PC-3 (cell line): ENCODE results near the gene GNB1. TPM values are rescaled to one million over a fixed set of nuclear protein-coding genes. Genes with fewer than 3 reads are reported as not detected.
A peak's percentile ranks its signal among the peaks of the same experiment; 100 is the strongest.
"Not testable (repeated sequence)": the region's sequence is repeated elsewhere in the genome, so short reads cannot be mapped to it uniquely, and the experiment has no call there.

Experiments used
- ATAC-seq: fragments of 200-7000 bp; cut with Tn5 transposase; 2 replicates; pipeline ENCODE4 v1.9.1; 2020; ENCODE audit warnings: mild to moderate bottlenecking, moderate library complexity
- BruUV-seq: library from RNA; stranded (reverse); fragments of 400-500 nt; replicated peaks from 2 replicates; lab custom pipeline; 2021; lab: Mats Ljungman, UMichigan
- CTCF ChIA-PET: fragments of 300-600 bp; sonication (Branson Sonifier 250); formaldehyde crosslinking; loops from one replicate; lab custom pipeline; 2022; ENCODE audit warnings: antibody characterized with exemption; lab: Charles Lee
- POLR2A ChIA-PET: fragments of 300-600 bp; sonication (Branson Sonifier 250); formaldehyde crosslinking; loops from one replicate; lab custom pipeline; 2022; ENCODE audit warnings: antibody characterized with exemption; ENCODE audit not compliant: unreplicated experiment; lab: Charles Lee
- DNase-seq: peaks from one replicate; pipeline ENCODE4 v3.0.0-alpha.2; 2015
- H2AFZ ChIP-seq: fragments of 300-600 bp; sonication (generic); 2 replicates; pipeline ENCODE4 v1.6.0; 2016; ENCODE audit warnings: antibody characterized with exemption, low read length
- H3F3A ChIP-seq: fragments of 300-600 bp; sonication (generic); one replicate; pipeline ENCODE4 v1.6.0; 2017; ENCODE audit warnings: antibody characterized with exemption, low read length, control low read depth, mild to moderate bottlenecking; ENCODE audit not compliant: unreplicated experiment
- H3K27ac ChIP-seq: fragments of 300-600 bp; sonication (generic); 2 replicates; pipeline ENCODE4 v1.5.1; 2016; ENCODE audit warnings: mild to moderate bottlenecking, low read length
- H3K27me3 ChIP-seq: fragments of 300-600 bp; sonication (generic); 2 replicates; pipeline ENCODE4 v1.6.1; 2016; ENCODE audit warnings: low read length, mixed read lengths
- H3K36me3 ChIP-seq: fragments of 300-600 bp; sonication (generic); 2 replicates; pipeline ENCODE4 v1.6.1; 2016; ENCODE audit warnings: low read depth, mixed run types, low read length, mixed read lengths
- H3K4me1 ChIP-seq: fragments of 300-600 bp; sonication (generic); 2 replicates; pipeline ENCODE4 v1.5.1; 2016; ENCODE audit warnings: low read length; ENCODE audit not compliant: insufficient read depth
- H3K4me2 ChIP-seq: fragments of 300-600 bp; sonication (generic); 2 replicates; pipeline ENCODE4 v1.6.0; 2016; ENCODE audit warnings: low read length
- H3K4me3 ChIP-seq: fragments of 300-600 bp; sonication (generic); 2 replicates; pipeline ENCODE4 v1.5.1; 2016; ENCODE audit warnings: mild to moderate bottlenecking, low read length, mixed read lengths
- H3K79me2 ChIP-seq: fragments of 300-600 bp; sonication (generic); 2 replicates; pipeline ENCODE4 v1.6.1; 2017; ENCODE audit warnings: low read length, mixed read lengths
- H3K9ac ChIP-seq: fragments of 300-600 bp; sonication (generic); 2 replicates; pipeline ENCODE4 v1.6.0; 2016; ENCODE audit warnings: mild to moderate bottlenecking, low read length
- H3K9me2 ChIP-seq: fragments of 300-600 bp; sonication (generic); replicated peaks from 2 replicates; pipeline ENCODE4 v1.6.1; 2016; ENCODE audit warnings: mixed run types, low read length, mixed read lengths
- H3K9me3 ChIP-seq: fragments of 300-600 bp; sonication (generic); 2 replicates; pipeline ENCODE4 v1.6.1; 2016; ENCODE audit warnings: low read length, mixed read lengths
- H4K20me1 ChIP-seq: fragments of 300-600 bp; sonication (generic); 2 replicates; pipeline ENCODE4 v1.6.1; 2016; ENCODE audit warnings: low read length, mixed read lengths
- CTCF ChIP-seq: fragments of 300-600 bp; sonication (generic); conservative IDR thresholded peaks from 2 replicates; pipeline ENCODE4 v1.5.1; 2017; ENCODE audit warnings: antibody characterized with exemption, low read depth, mild to moderate bottlenecking, low read length
- EZH2 ChIP-seq: fragments of 300-600 bp; sonication (generic); IDR thresholded peaks from one replicate; pipeline ENCODE4 v1.6.1; 2017; ENCODE audit warnings: antibody characterized with exemption, mild to moderate bottlenecking, low read length; ENCODE audit not compliant: unreplicated experiment
- EZH2phosphoT487 ChIP-seq: fragments of 300-600 bp; sonication (generic); IDR thresholded peaks from 2 replicates; pipeline ENCODE4 v1.6.1; 2018; ENCODE audit warnings: mild to moderate bottlenecking, antibody characterized with exemption, low read length, borderline replicate concordance
- intact Hi-C: fragments of 100-400 bp; cut with micrococcal nuclease; formaldehyde crosslinking; loops from 2 replicates; pipeline ENCODE4 v1.9.0; 2023
- total RNA-seq: library from RNA; depleted of rRNA; stranded (reverse); fragments of >200 nt; gene quantifications from 2 replicates; pipeline ENCODE4 v1.2.3, GENCODE V29; 2014

Gene GNB1
- total RNA-seq, 1 experiment from 2014 or later: 125 TPM

- Histone ChIP-seq H3K4me2 (peak overlapping the region; percentile 85), H3K36me3 (no peaks in the 10 kb centered on the region), H4K20me1 (peaks cover 51% of the 10 kb centered on the region), H3K9me3 (no peaks in the 10 kb centered on the region), H3K4me3 (peak overlapping the region; percentile 93), H3K9me2 (no peaks in the 10 kb centered on the region), H3F3A (no peaks in the 10 kb centered on the region), H3K27me3 (no peaks in the 10 kb centered on the region), H3K4me1 (peaks cover 37% of the 10 kb centered on the region), H3K9ac (peak overlapping the region; percentile 93), H2AFZ (no peak overlapping the region), H3K79me2 (peaks cover 73% of the 10 kb centered on the region), H3K27ac (peak overlapping the region; percentile 26)
- intact Hi-C loops: loop anchor here (2.0 kb wide), 1 partner anchor 30 kb away; no protein-coding TSS in a partner anchor
- no peak for ATAC-seq
- DNase-seq: no peak
- CTCF ChIA-PET: no interaction called here
- TSS peak; percentile 40 for BruUV-seq
- POLR2A ChIA-PET: interaction anchor here (0.6 kb wide), 1 partner anchor 20 kb away, joined by 3 read pairs; no protein-coding TSS in a partner anchor
- TF ChIP-seq EZH2: no peak
- no peak for TF ChIP-seq EZH2phosphoT487
- no peak for TF ChIP-seq CTCF
Observed at GRCh38 chr1:1889090-1889750, 1.7 kb downstream of the GNB1 start.

DNA sequence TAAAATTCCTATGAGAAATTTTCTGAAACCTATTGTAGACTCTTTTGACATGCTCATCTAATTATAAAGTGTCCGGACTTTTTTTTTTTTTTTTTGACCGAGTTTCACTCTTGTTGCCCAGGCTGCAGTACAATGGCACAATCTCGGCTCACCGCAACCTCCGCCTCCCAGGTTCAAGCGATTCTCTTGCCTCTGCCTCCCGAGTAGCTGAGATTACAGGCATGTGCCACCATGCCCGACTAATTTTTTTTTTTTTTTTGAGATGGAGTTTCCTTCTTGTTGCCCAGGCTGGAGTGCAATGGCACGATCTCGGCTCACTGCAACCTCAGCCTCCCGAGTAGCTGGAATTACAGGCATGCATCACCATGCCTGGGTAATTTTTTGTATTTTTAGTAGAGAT is 7.0 kb downstream of the GNB1 start:
- Histone ChIP-seq H3K79me2 (peaks cover 100% of the 10 kb centered on the region), H4K20me1 (peaks cover 84% of the 10 kb centered on the region), H3K4me1 (peaks cover 18% of the 10 kb centered on the region)
- H3K9me3 ChIP-seq, H2AFZ ChIP-seq, DNase-seq, H3K36me3 ChIP-seq, H3K4me3 ChIP-seq, CTCF ChIA-PET, H3K27ac ChIP-seq, intact Hi-C loops, POLR2A ChIA-PET, ATAC-seq, H3K4me2 ChIP-seq, H3K9ac ChIP-seq, H3K27me3 ChIP-seq, H3K9me2 ChIP-seq, H3F3A ChIP-seq, BruUV-seq: not testable (repeated sequence)

DNA sequence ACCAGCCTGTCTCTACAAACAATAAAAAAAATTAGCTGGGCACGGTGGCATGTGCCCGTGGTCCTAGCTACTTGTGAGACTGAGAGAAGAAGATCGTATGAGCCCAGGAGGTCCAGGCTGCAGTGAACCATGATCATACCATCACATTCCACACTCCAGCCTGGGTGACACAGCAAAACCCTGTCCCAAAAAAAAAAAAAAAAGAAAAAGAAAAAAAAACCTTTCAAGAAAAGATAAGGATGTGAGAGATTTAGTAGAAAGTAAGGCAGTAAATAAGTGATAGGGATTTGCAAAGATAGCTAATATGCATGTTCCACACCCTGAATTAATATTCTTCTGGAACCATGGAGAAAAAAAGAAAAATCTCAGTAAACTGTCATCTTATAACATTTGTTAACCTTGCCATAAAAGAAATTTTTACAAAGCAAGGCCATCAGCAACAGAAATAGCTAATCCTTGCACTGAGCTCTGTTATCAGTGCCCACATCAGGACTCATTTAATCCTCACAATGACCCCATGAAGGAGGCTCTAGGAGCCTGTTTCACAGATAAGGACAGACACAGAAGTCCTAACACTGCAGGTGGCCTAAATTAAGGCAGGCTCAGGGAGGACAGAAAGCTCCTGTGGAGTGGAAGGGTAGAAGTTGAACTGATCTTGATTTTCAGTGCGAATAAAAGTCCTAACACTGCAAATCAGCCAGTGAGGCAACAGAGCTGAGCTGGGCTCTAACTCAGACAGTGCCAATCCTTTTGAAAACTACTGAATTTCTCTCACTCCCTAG is 7.6 kb downstream of the GNB1 start:
- Histone ChIP-seq H3K9me3 (no peaks in the 10 kb centered on the region), H3K4me1 (peaks cover 12% of the 10 kb centered on the region), H3K4me2 (no peak overlapping the region), H3K9me2 (no peaks in the 10 kb centered on the region), H3K27me3 (no peaks in the 10 kb centered on the region), H3F3A (peaks cover 5% of the 10 kb centered on the region), H2AFZ (no peak overlapping the region), H3K79me2 (peaks cover 100% of the 10 kb centered on the region), H3K36me3 (peaks cover 16% of the 10 kb centered on the region; the same call in 1 of the 2 replicates), H3K27ac (no peak overlapping the region), H3K9ac (no peak overlapping the region), H4K20me1 (peaks cover 84% of the 10 kb centered on the region), H3K4me3 (no peak overlapping the region)
- no peak for DNase-seq
- ChIA-PET CTCF (interaction anchor here (0.7 kb wide), 1 partner anchor 16 kb away, joined by 7 read pairs; no protein-coding TSS in a partner anchor), POLR2A (no interaction called here)
- TF ChIP-seq EZH2phosphoT487 (no peak), CTCF (no peak), EZH2 (no peak)
- intact Hi-C loops: no loop called here
- BruUV-seq: no TSS peak
- ATAC-seq: no peak; the same call in 1 of the 2 replicates
